CD1c-positive myeloid dendritic cell (primary cell): Measurements from ENCODE around the gene IGFBPL1.
"Not testable (repeated sequence)": the region's sequence is repeated elsewhere in the genome, so short reads cannot be mapped to it uniquely, and the experiment has no call there.

Source experiments
- DNase-seq: peaks from one replicate; pipeline ENCODE4 v3.0.0-alpha.2; 2016; ENCODE audit errors: extremely low spot score

The IGFBPL1 gene

GRCh38 chr9:38431116-38431515, 6.9 kb upstream of the IGFBPL1 start:
- no peak for DNase-seq

GRCh38 chr9:38428062-38428461, 3.8 kb upstream of the IGFBPL1 start:
- DNase-seq = no peak

- no peak for DNase-seq
These were observed 664 bp upstream of the IGFBPL1 start for GRCh38 chr9:38424918-38425317.

- DNase-seq = no peak
These were observed 831 bp downstream of the IGFBPL1 start for GRCh38 chr9:38423273-38423972.

GRCh38 chr9:38422555-38423260, 1.5 kb downstream of the IGFBPL1 start:
- DNase-seq = no peak

GRCh38 chr9:38421498-38422211, 2.6 kb downstream of the IGFBPL1 start:
- no peak for DNase-seq

- DNase-seq = no peak
These were observed 5.1 kb downstream of the IGFBPL1 start for GRCh38 chr9:38419181-38419580.

GRCh38 chr9:38418366-38418765, 5.9 kb downstream of the IGFBPL1 start:
- no peak for DNase-seq

- no peak for DNase-seq
These were observed 7.0 kb downstream of the IGFBPL1 start for GRCh38 chr9:38417003-38417945.

- DNase-seq = no peak
These were observed 7.8 kb downstream of the IGFBPL1 start for GRCh38 chr9:38416461-38416860.

- no peak for DNase-seq
These were observed 8.4 kb downstream of the IGFBPL1 start for GRCh38 chr9:38415856-38416255.

- DNase-seq = no peak
These were observed 10.1 kb downstream of the IGFBPL1 start for GRCh38 chr9:38414040-38414723.

- no peak for DNase-seq
These were observed 11.0 kb downstream of the IGFBPL1 start for GRCh38 chr9:38413283-38413682.

- no peak for DNase-seq
These were observed 11.5 kb downstream of the IGFBPL1 start for GRCh38 chr9:38412751-38413150.

GRCh38 chr9:38408719-38409118, 15.5 kb downstream of the IGFBPL1 start:
- DNase-seq = no peak

- no peak for DNase-seq
These were observed 17.6 kb downstream of the IGFBPL1 start for GRCh38 chr9:38406476-38407186.

- no peak for DNase-seq
These were observed 18.5 kb downstream of the IGFBPL1 start for GRCh38 chr9:38405785-38406184.

GRCh38 chr9:38404314-38404713, 19.9 kb downstream of the IGFBPL1 start:
- no peak for DNase-seq

GRCh38 chr9:38401994-38402393, 22.3 kb downstream of the IGFBPL1 start:
- no peak for DNase-seq

GRCh38 chr9:38399191-38399590, 25.1 kb downstream of the IGFBPL1 start:
- DNase-seq = not testable (repeated sequence)

- no peak for DNase-seq
These were observed 27.9 kb downstream of the IGFBPL1 start for GRCh38 chr9:38396371-38396671.
